ENCODE data around the gene ANAPC16.

GRCh38 chr10:72276013-72276387 is 60.2 kb downstream of the ANAPC16 start:
- no peak for TF ChIP-seq MAFK (IDR thresholded peaks at IDR 0.05; ENCODE audit: low read depth, low read length)
- no peak for TF ChIP-seq POLR2A (IDR thresholded peaks at IDR 0.05; ENCODE audit: low read depth, low read length)
- no peak for TF ChIP-seq SMC3 (IDR thresholded peaks at IDR 0.05; ENCODE audit: low read depth, low read length)
- TF ChIP-seq, protein P1, sequence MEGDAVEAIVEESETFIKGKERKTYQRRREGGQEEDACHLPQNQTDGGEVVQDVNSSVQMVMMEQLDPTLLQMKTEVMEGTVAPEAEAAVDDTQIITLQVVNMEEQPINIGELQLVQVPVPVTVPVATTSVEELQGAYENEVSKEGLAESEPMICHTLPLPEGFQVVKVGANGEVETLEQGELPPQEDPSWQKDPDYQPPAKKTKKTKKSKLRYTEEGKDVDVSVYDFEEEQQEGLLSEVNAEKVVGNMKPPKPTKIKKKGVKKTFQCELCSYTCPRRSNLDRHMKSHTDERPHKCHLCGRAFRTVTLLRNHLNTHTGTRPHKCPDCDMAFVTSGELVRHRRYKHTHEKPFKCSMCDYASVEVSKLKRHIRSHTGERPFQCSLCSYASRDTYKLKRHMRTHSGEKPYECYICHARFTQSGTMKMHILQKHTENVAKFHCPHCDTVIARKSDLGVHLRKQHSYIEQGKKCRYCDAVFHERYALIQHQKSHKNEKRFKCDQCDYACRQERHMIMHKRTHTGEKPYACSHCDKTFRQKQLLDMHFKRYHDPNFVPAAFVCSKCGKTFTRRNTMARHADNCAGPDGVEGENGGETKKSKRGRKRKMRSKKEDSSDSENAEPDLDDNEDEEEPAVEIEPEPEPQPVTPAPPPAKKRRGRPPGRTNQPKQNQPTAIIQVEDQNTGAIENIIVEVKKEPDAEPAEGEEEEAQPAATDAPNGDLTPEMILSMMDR (conservative IDR thresholded peaks at IDR 0.05; ENCODE audit: low read depth, low read length) = no peak
- no peak for TF ChIP-seq RCOR1 (IDR thresholded peaks at IDR 0.05; ENCODE audit: insufficient replicate concordance, low read length)
- no peak for TF ChIP-seq RAD21 (IDR thresholded peaks at IDR 0.05; ENCODE audit: low read length)
- no peak for TF ChIP-seq MXI1 (IDR thresholded peaks at IDR 0.05; ENCODE audit: borderline replicate concordance, low read depth, low read length)
- no peak for TF ChIP-seq FOS (IDR thresholded peaks at IDR 0.05; ENCODE audit: low read depth, low read length)
- no peak for TF ChIP-seq CEBPB (IDR thresholded peaks at IDR 0.05; ENCODE audit: low read depth, low read length)
- TF ChIP-seq BHLHE40 (IDR thresholded peaks at IDR 0.05; ENCODE audit: low read depth, low read length) = no peak
- no peak for TF ChIP-seq MAZ (IDR thresholded peaks at IDR 0.05; ENCODE audit: borderline replicate concordance, low read depth, low read length)
- no peak for TF ChIP-seq RFX5 (IDR thresholded peaks at IDR 0.05; ENCODE audit: low read depth, low read length)
